ENCODE measurements around the gene SF3B3.

Gene SF3B3

GRCh38 chr16:70589998-70590471, 66.4 kb downstream of the SF3B3 start:
- DNase-seq (ENCODE audit: low read depth in 1 of 2, low spot score in 1 of 2), result no peak

GRCh38 chr16:70590722-70591415, 67.3 kb downstream of the SF3B3 start:
- DNase-seq (ENCODE audit: low read depth in 1 of 2, low spot score in 1 of 2), result no peak

- no peak for DNase-seq (ENCODE audit: low read depth in 1 of 2, low spot score in 1 of 2)
Observed at GRCh38 chr16:70591615-70592014, 68.0 kb downstream of the SF3B3 start.

GRCh38 chr16:70592106-70592571, 68.5 kb downstream of the SF3B3 start:
- no peak for DNase-seq (ENCODE audit: low read depth in 1 of 2, low spot score in 1 of 2)

- no peak for DNase-seq (ENCODE audit: low read depth in 1 of 2, low spot score in 1 of 2)
Observed at GRCh38 chr16:70593544-70593943, 69.9 kb downstream of the SF3B3 start.

GRCh38 chr16:70594569-70594968, 71.0 kb downstream of the SF3B3 start:
- no peak for DNase-seq (ENCODE audit: low read depth in 1 of 2, low spot score in 1 of 2)

- no peak for DNase-seq (ENCODE audit: low read depth in 1 of 2, low spot score in 1 of 2)
Observed at GRCh38 chr16:70597135-70597835, 73.7 kb downstream of the SF3B3 start.

GRCh38 chr16:70598937-70599503, 75.4 kb downstream of the SF3B3 start:
- DNase-seq (ENCODE audit: low read depth in 1 of 2, low spot score in 1 of 2), result no peak

- DNase-seq (ENCODE audit: low read depth in 1 of 2, low spot score in 1 of 2), result no peak
Observed at GRCh38 chr16:70600730-70601129, 77.1 kb downstream of the SF3B3 start.

- no peak for DNase-seq (ENCODE audit: low read depth in 1 of 2, low spot score in 1 of 2)
Observed at GRCh38 chr16:70601576-70602575, 78.3 kb downstream of the SF3B3 start.

- no peak for DNase-seq (ENCODE audit: low read depth in 1 of 2, low spot score in 1 of 2)
Observed at GRCh38 chr16:70602831-70603230, 79.2 kb downstream of the SF3B3 start.

GRCh38 chr16:70604407-70605282, 81.0 kb downstream of the SF3B3 start:
- DNase-seq (ENCODE audit: low read depth in 1 of 2, low spot score in 1 of 2), result no peak

- no peak for DNase-seq (ENCODE audit: low read depth in 1 of 2, low spot score in 1 of 2)
Observed at GRCh38 chr16:70605283-70605657, 81.7 kb downstream of the SF3B3 start.

- DNase-seq (ENCODE audit: low read depth in 1 of 2, low spot score in 1 of 2), result no peak
Observed at GRCh38 chr16:70608521-70608920, 84.9 kb downstream of the SF3B3 start.

GRCh38 chr16:70610273-70611223, 86.9 kb downstream of the SF3B3 start:
- no peak for DNase-seq (ENCODE audit: low read depth in 1 of 2, low spot score in 1 of 2)

- DNase-seq (ENCODE audit: low read depth in 1 of 2, low spot score in 1 of 2), result no peak
Observed at GRCh38 chr16:70611224-70611598, 87.6 kb downstream of the SF3B3 start.

GRCh38 chr16:70611785-70612303, 88.2 kb downstream of the SF3B3 start:
- no peak for DNase-seq (ENCODE audit: low read depth in 1 of 2, low spot score in 1 of 2)

- no peak for DNase-seq (ENCODE audit: low read depth in 1 of 2, low spot score in 1 of 2)
Observed at GRCh38 chr16:70612931-70613330, 89.3 kb downstream of the SF3B3 start.
